Measurements from ENCODE around the gene CYREN.

The CYREN gene

DNA sequence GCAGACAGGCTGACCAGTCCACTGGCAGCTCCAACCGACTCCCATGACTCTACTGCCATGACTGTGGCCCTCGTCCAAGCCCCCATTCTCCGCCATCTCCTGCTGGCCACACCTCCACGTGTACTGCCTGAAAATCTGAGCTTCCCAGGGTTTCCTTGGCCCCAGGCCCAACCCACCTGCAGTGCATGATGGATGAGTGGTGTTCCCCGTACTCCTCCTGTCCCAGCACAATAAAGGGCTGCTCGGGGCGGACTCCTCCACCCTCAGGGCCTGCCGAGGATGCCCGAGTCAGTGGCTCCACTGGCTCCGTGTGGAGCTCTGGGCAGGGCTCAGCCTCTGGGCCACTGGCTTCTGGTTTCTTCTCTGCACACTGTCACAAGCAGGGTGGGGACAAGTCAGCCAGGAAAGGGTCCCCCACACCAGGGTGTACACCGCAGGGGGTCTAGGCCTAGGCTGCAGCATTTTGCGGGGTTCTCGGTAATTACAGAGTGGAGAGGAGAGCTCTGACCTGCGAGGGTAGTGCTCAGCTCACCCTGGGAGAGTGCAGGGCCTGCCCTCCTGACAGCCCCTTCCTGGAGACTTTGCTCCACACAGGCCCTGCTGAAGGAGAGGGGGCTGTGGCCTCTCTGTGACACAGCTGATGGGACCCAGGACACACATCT, 25.6 kb upstream of the CYREN start:
- DNase-seq = no peak

- no peak for DNase-seq
These were observed 24.6 kb upstream of the CYREN start for GRCh38 chr7:135195156-135195555.

- no peak for DNase-seq
These were observed 24.1 kb upstream of the CYREN start for GRCh38 chr7:135194494-135195095.

DNA sequence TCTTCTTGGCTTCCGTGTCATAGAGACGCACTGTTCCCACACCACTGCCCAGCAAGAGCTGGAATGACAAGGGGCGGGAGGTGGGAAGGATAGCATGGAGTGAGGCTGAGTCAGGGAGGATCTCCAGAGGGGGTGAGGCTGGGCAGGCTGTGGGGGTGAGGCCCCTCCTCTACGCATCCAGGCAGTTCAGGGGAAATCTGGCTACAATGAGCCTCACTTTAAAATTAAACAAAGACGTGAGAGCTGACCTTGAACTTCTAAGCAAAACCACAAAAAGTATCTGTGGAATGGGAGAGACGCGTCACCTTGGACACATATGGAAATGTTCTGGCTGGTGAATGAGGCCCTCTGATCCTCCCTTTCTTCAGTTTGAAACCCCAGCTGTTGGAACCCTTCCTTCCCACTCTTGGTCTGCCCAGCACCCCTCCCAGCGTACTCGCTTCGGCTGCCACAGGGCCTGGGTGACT, 23.1 kb upstream of the CYREN start:
- no peak for DNase-seq

GRCh38 chr7:135192914-135193536, 22.5 kb upstream of the CYREN start:
- DNase-seq = no peak

DNA sequence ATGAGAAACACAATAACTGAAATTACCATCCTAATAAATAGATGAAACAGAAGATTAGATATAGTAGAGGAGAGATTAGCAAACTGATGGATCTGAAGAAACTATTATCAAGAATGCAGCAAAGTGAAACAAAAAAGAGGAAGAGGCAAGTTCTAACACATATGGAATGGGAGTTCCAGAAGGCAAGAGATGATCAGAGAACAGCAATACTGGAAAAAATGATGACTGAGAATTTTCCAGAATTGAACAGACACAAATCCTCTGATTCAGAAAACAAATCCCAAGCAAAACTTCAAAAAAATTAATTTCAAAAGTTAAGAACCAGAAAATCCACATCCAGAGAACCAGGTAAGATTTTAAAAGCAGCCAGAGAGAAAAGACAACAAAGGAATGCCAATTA, 20.2 kb upstream of the CYREN start:
- no peak for DNase-seq

DNA sequence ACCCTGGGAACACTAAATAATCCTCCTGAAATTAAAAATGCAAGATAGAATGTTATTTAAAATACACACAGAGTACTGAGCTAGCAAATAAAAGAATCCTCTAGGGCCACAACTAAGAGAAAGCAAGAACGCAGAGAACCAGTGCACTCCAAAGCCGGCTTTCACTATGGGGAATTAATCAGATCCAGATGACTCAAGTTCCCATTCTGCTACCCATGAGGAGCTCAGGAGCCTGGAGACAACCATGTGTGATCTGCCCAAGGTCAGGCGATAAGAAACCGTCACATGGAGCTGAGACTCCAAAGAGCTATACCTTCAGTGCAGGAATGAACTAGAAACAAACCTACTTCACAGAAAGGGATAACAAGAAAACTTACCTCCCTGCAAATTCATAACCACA, 19.5 kb upstream of the CYREN start:
- no peak for DNase-seq

- DNase-seq = no peak
These were observed 18.7 kb upstream of the CYREN start for GRCh38 chr7:135189221-135189662.

DNA sequence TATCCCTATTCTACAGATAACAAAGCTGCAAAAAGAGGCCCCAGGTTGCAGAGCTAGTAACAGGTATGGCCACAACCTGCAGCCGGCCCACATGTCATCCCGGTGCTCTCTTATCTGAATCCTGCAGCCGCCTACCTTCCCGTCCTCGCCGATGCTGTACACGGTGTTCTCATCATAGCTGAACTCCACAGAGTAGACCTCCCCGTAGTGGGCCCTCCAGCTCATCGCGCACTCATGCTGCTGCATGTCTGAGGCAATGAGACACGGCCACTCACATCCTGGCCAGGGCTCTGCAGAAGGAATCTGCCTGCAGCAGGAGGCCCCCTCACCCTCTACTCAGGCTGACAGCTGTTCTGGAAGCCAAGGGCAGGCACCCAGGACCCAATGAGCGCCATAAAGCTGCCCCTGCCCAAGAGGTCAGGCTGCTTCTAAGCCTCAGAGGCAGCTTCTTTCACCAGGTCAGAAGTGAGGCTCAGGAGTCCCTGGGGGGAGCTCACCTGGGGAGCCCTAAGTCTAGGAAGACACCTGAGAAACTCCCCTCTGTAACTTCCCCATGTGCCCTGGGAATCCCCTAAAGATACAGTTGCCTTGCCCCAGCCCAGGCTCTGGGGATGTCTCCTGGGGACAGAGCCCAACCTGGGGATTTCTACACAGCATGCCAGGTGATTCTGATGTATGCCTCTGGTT, 17.9 kb upstream of the CYREN start:
- DNase-seq = no peak

DNA sequence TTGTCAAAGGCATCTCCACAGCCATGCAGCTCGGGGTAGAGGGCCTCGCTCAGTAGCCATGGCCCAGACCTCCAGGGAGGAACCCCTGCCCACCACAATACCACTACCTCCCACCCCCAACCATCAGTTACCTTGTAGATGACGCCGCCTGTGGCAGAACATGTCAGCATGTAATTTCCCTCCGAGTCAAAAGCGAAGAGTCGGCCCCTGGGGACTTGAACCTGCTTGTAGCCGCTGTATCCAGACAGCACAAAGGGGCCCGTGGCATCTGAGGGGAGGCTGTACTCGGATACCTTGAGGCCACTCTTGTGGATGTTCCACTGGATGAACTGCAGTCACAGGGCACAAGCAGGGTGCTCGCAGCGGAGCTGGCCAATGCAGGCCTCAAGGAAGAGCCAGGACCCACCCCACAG, 16.3 kb upstream of the CYREN start:
- DNase-seq = no peak

- DNase-seq = no peak
These were observed 15.7 kb upstream of the CYREN start for GRCh38 chr7:135186261-135186540.

- DNase-seq = no peak
These were observed 15.2 kb upstream of the CYREN start for GRCh38 chr7:135185471-135186260.

GRCh38 chr7:135184254-135184841, 13.8 kb upstream of the CYREN start:
- DNase-seq = no peak

DNA sequence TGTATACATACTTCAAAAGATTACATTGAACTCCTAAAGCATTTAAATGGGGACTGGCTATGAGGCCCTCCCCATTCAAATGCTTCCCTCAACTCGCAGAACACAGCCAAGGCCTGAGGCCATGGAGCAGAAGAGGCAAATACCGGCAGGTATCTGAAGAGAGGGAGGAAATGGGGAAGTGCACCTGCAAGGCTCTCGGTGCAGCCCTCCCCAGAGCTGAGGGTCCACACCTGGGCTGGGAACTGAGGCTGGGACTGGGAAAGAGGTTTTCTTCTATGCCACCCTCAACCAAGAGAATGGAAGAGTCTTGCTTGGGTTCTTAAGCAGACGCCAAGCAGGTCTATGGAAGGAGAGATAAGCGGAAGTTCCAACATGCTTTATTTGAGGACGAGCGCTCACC, 13.0 kb upstream of the CYREN start:
- no peak for DNase-seq

DNA sequence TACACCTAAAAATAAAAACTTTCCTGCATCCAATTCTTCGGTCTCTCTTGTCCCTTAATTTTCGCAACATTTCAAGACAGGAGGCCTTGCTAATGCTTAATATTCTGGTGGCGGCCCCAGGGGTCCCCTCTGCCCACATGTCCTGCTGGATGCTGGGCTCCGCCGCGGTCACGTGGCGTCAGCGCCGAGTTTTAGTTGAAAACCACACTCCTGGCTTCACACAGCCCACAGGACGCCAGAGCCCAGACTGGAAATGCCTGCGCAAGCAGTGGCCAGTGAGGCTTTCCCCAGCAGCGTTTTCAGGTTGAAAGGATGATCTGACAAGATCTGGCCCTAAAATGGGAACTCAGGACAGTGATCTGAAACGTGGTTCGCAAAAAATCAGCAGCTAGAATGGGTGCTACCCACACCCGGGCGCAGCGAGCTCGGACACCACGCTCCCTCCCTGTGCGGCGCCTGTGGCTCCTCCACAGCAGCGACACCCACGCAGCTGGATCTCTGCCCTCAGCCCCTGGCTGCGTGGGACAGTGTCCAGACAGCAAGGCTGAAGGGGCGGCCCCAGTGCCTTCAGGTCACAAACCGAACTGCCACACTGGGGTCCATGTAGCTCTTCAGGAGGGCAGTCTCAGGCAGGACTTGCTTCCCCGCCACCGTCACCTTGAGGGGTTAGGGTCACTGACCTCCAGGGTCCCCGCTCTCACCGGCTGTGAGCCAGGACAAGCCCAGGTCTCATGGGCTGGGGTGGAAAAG, 11.6 kb upstream of the CYREN start:
- DNase-seq = no peak

DNA sequence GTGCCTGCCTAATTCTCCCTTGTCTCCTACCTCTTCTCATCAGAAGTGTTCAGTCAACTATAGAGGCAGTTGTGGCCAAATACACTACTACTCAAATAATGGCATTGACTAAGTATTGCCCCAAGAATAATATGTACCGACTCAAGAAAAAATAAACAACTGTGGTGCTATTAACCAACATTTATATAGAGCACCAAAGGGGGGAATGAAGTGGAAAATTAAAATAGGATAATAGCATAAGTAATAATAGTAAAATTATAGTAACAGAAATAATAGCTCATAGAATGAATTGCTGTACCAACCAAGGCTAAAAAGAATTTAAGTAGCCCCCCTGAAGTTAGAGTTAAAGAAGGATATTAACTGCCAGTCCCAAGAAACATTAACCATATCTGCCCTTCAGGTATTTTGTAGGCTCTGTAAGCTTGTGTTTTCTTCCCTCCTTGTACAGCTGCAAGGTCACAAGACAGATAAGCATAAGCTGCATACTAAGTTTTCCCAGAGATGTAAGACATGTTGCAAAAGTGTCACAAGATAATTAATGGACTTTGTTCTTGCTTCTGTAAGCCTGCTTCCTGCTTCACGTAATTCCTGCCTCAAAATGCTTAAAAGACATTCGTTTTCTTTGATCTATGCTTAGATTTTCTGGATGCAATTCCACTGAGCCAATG, 10.9 kb upstream of the CYREN start:
- DNase-seq = no peak

- DNase-seq = no peak
These were observed 9.6 kb upstream of the CYREN start for GRCh38 chr7:135180122-135180521.

GRCh38 chr7:135179321-135179925, 8.9 kb upstream of the CYREN start:
- DNase-seq = no peak

GRCh38 chr7:135178364-135178763, 7.9 kb upstream of the CYREN start:
- DNase-seq = no peak

- no peak for DNase-seq
These were observed 6.7 kb upstream of the CYREN start for GRCh38 chr7:135177028-135177696.
